ENCODE results near the gene GSE1.

Gene GSE1

GRCh38 chr16:85695196-85696128 lies 82.3 kb downstream of the GSE1 start:
- no peak for TF ChIP-seq LEF1 (IDR thresholded peaks at IDR 0.05; ENCODE audit: borderline replicate concordance)
- no peak for TF ChIP-seq SUZ12 (IDR thresholded peaks at IDR 0.05)
- no peak for TF ChIP-seq HDGF (IDR thresholded peaks at IDR 0.05; ENCODE audit: borderline replicate concordance)
- TF ChIP-seq, protein P1, sequence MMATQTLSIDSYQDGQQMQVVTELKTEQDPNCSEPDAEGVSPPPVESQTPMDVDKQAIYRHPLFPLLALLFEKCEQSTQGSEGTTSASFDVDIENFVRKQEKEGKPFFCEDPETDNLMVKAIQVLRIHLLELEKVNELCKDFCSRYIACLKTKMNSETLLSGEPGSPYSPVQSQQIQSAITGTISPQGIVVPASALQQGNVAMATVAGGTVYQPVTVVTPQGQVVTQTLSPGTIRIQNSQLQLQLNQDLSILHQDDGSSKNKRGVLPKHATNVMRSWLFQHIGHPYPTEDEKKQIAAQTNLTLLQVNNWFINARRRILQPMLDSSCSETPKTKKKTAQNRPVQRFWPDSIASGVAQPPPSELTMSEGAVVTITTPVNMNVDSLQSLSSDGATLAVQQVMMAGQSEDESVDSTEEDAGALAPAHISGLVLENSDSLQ (IDR thresholded peaks at IDR 0.05): no peak
- no peak for TF ChIP-seq ARNT (IDR thresholded peaks at IDR 0.05)
- TF ChIP-seq FOXK2 (IDR thresholded peaks at IDR 0.05): no peak
- TF ChIP-seq CTBP1 (IDR thresholded peaks at IDR 0.05; ENCODE audit: borderline replicate concordance): no peak
- no peak for TF ChIP-seq NFRKB (IDR thresholded peaks at IDR 0.05)
- no peak for TF ChIP-seq SP1 (IDR thresholded peaks at IDR 0.05)
- no peak for TF ChIP-seq ZNF384 (IDR thresholded peaks at IDR 0.05)
- no peak for TF ChIP-seq BHLHE40 (IDR thresholded peaks at IDR 0.05; ENCODE audit: borderline replicate concordance)
- TF ChIP-seq TARDBP (IDR thresholded peaks at IDR 0.05): no peak
- no peak for TF ChIP-seq ELF4 (IDR thresholded peaks at IDR 0.05)
- POLR2A ChIA-PET: no interaction called here
- DNase-seq (ENCODE audit: extremely low spot score): no peak
- CTCF ChIA-PET: no interaction called here

GRCh38 chr16:85696781-85697180 lies 83.7 kb downstream of the GSE1 start:
- ChIA-PET POLR2A (no interaction called here), CTCF (interaction anchor here (0.6 kb wide), 1 partner anchor 661 kb away, joined by 4 read pairs; no protein-coding TSS in a partner anchor)
- TF ChIP-seq FOXA1 (IDR thresholded peaks at IDR 0.05): no peak
- no peak for TF ChIP-seq SP1 (IDR thresholded peaks at IDR 0.05)
- DNase-seq (ENCODE audit: extremely low spot score): no peak

DNA sequence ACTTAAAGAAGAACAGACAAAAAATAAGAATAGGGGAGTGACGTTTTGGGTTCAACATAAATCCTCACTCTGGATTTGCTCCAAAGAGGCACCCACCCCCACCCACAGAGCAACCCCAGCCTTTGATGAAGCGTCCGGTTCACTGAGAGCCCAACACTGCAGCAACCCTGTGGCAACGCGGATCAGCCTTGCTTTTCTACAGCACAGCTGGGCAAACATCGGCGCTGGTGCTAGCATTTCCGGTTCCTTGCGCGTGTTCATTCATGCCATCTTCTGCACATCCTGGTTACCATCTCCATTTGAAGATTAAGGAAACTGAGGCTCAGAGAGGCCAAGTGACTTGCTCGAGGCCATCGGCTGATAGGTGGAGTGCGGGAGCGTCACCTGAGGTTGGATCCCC lies 84.3 kb downstream of the GSE1 start:
- ChIA-PET CTCF (no interaction called here), POLR2A (no interaction called here)
- DNase-seq (ENCODE audit: extremely low spot score): no peak
- no peak for TF ChIP-seq ELF4 (IDR thresholded peaks at IDR 0.05)
- TF ChIP-seq TARDBP (IDR thresholded peaks at IDR 0.05): no peak
- TF ChIP-seq L3MBTL2 (conservative IDR thresholded peaks at IDR 0.05): no peak
- no peak for TF ChIP-seq NFRKB (IDR thresholded peaks at IDR 0.05)
- no peak for TF ChIP-seq SUZ12 (IDR thresholded peaks at IDR 0.05)
- no peak for TF ChIP-seq HDGF (IDR thresholded peaks at IDR 0.05; ENCODE audit: borderline replicate concordance)
- no peak for TF ChIP-seq ZNF384 (IDR thresholded peaks at IDR 0.05)
- no peak for TF ChIP-seq FOXK2 (IDR thresholded peaks at IDR 0.05)
- no peak for TF ChIP-seq FOXM1 (IDR thresholded peaks at IDR 0.05; ENCODE audit: borderline replicate concordance)
- TF ChIP-seq LEF1 (IDR thresholded peaks at IDR 0.05; ENCODE audit: borderline replicate concordance): no peak
- TF ChIP-seq, protein P1 (IDR thresholded peaks at IDR 0.05): no peak
- TF ChIP-seq SP1 (IDR thresholded peaks at IDR 0.05): no peak
- no peak for TF ChIP-seq BHLHE40 (IDR thresholded peaks at IDR 0.05; ENCODE audit: borderline replicate concordance)
- TF ChIP-seq CTBP1 (IDR thresholded peaks at IDR 0.05; ENCODE audit: borderline replicate concordance): no peak
- TF ChIP-seq FOXA1 (IDR thresholded peaks at IDR 0.05): no peak
- TF ChIP-seq ARNT (IDR thresholded peaks at IDR 0.05): no peak

- POLR2A ChIA-PET: no interaction called here
- TF ChIP-seq ARNT (IDR thresholded peaks at IDR 0.05) (no peak), L3MBTL2 (conservative IDR thresholded peaks at IDR 0.05) (no peak), FOXA1 (IDR thresholded peaks at IDR 0.05) (no peak), CTBP1 (IDR thresholded peaks at IDR 0.05; ENCODE audit: borderline replicate concordance) (no peak), HDGF (IDR thresholded peaks at IDR 0.05; ENCODE audit: borderline replicate concordance) (no peak), FOXM1 (IDR thresholded peaks at IDR 0.05; ENCODE audit: borderline replicate concordance) (no peak), TARDBP (IDR thresholded peaks at IDR 0.05) (no peak), ELF4 (IDR thresholded peaks at IDR 0.05) (no peak), SUZ12 (IDR thresholded peaks at IDR 0.05) (no peak), SP1 (IDR thresholded peaks at IDR 0.05) (no peak)
- TF ChIP-seq, protein P1 (IDR thresholded peaks at IDR 0.05): no peak
- CTCF ChIA-PET: interaction anchor here (1.4 kb wide), 1 partner anchor 19 kb away, joined by 3 read pairs; no protein-coding TSS in a partner anchor
- DNase-seq (ENCODE audit: extremely low spot score): no peak
Observed at GRCh38 chr16:85698459-85698891, 85.4 kb downstream of the GSE1 start.

DNA sequence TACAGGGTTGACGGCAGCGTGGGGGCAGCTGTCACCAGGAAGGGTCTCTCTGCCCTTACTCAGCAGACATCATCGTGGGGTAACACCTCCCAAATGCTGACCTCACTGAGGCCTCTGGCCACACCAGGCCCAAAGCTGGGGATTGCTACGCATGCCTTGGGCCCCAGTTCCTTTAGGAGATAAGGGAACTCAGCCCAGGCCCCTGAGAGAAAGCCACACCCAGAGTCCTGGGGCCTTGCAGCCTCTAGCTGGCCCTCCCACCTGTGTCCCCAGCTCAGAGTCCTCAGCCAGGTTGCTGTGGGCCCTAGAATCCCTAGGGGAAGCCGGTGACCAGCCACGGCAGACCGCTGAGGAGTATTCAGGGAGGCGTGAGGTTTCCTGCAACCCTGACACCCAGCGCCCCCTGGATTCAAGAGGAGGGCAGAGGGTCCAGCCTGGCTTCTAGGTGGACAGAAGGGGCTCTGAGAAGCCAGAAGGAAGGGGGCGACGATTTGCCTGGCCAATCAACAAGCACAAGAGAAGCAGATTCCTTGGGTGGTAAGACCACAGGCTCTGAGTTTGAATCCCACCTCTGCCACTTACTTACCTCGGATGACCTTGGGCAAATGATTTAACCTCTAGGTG lies 85.9 kb downstream of the GSE1 start:
- TF ChIP-seq CTBP1 (IDR thresholded peaks at IDR 0.05; ENCODE audit: borderline replicate concordance) (no peak), BHLHE40 (IDR thresholded peaks at IDR 0.05; ENCODE audit: borderline replicate concordance) (no peak), ZNF384 (IDR thresholded peaks at IDR 0.05) (no peak), SUZ12 (IDR thresholded peaks at IDR 0.05) (no peak), TARDBP (IDR thresholded peaks at IDR 0.05) (no peak), ARNT (IDR thresholded peaks at IDR 0.05) (no peak), HDGF (IDR thresholded peaks at IDR 0.05; ENCODE audit: borderline replicate concordance) (no peak), ELF4 (IDR thresholded peaks at IDR 0.05) (no peak), L3MBTL2 (conservative IDR thresholded peaks at IDR 0.05) (no peak), LEF1 (IDR thresholded peaks at IDR 0.05; ENCODE audit: borderline replicate concordance) (no peak), FOXM1 (IDR thresholded peaks at IDR 0.05; ENCODE audit: borderline replicate concordance) (no peak)
- TF ChIP-seq, protein P1 (IDR thresholded peaks at IDR 0.05): no peak
- ChIA-PET POLR2A (no interaction called here), CTCF (interaction anchor here (1.4 kb wide), 1 partner anchor 19 kb away, joined by 3 read pairs; no protein-coding TSS in a partner anchor)
- DNase-seq (ENCODE audit: extremely low spot score): no peak
